IMR-90 (cell line): ENCODE data around the gene ARRB1. TPM values are rescaled to one million over a fixed set of nuclear protein-coding genes. Genes with fewer than 3 reads are reported as not detected.
A peak's percentile ranks its signal among the peaks of the same experiment; 100 is the strongest.

Experiments used
- ATAC-seq: fragments of 200-7000 bp; cut with Tn5 transposase; 2 replicates; pipeline ENCODE4 v1.9.1; 2020; ENCODE audit warnings: low read depth, mild to moderate bottlenecking, moderate library complexity
- BruUV-seq: library from RNA; stranded (reverse); fragments of 400-500 nt; replicated peaks from 2 replicates; lab custom pipeline; 2021; lab: Mats Ljungman, UMichigan
- CTCF ChIA-PET: fragments of 300-600 bp; formaldehyde crosslinking; extraction: SDS; loops from one replicate; lab custom pipeline; 2021; ENCODE audit warnings: antibody characterized with exemption; lab: Yijun Ruan, JAX
- POLR2A ChIA-PET: fragments of 300-600 bp; sonication (Branson Sonifier 250); formaldehyde crosslinking; loops from one replicate; lab custom pipeline; 2022; ENCODE audit warnings: antibody characterized with exemption; ENCODE audit not compliant: unreplicated experiment; lab: Charles Lee
- DNase-seq: peaks from one replicate; pipeline ENCODE4 v3.0.0; 2013
- H2AFZ ChIP-seq: replicated peaks from 2 replicates; pipeline ENCODE3; 2013; ENCODE audit warnings: low read length, mild to moderate bottlenecking; ENCODE audit not compliant: poor library complexity
- H2AK5ac ChIP-seq: 2 replicates; pipeline ENCODE4 v1.6.1; 2013; ENCODE audit warnings: low read depth, low read length, inconsistent platforms
- H2AK9ac ChIP-seq: replicated peaks from 2 replicates; pipeline ENCODE3; 2013; ENCODE audit warnings: mild to moderate bottlenecking, low read depth, low read length, moderate library complexity; ENCODE audit not compliant: poor library complexity
- H2BK120ac ChIP-seq: 2 replicates; pipeline ENCODE4 v1.6.1; 2013; ENCODE audit warnings: low read depth, low read length, inconsistent platforms
- H2BK15ac ChIP-seq: 3 replicates; pipeline ENCODE4 v1.6.1; 2013; ENCODE audit warnings: low read depth, low read length, inconsistent platforms
- H2BK20ac ChIP-seq: 2 replicates; pipeline ENCODE4 v1.6.1; 2013; ENCODE audit warnings: low read depth, mild to moderate bottlenecking, inconsistent platforms, low read length, moderate library complexity
- H2BK5ac ChIP-seq: 2 replicates; pipeline ENCODE4 v1.6.1; 2013; ENCODE audit warnings: mild to moderate bottlenecking, low read depth, low read length, inconsistent platforms; ENCODE audit not compliant: poor library complexity, severe bottlenecking
- H3K14ac ChIP-seq: replicated peaks from 2 replicates; pipeline ENCODE4 v1.6.1; 2013; ENCODE audit warnings: low read depth, low read length, inconsistent platforms
- H3K18ac ChIP-seq: 2 replicates; pipeline ENCODE4 v1.6.1; 2013; ENCODE audit warnings: low read depth, low read length, control low read depth
- H3K23ac ChIP-seq: 2 replicates; pipeline ENCODE4 v1.6.1; 2013; ENCODE audit warnings: low read depth, low read length, inconsistent platforms
- H3K27ac ChIP-seq: 2 replicates; pipeline ENCODE4 v1.5.1; 2013; ENCODE audit warnings: mild to moderate bottlenecking, control low read depth, low read length; ENCODE audit not compliant: insufficient read depth
- H3K27me3 ChIP-seq: 2 replicates; pipeline ENCODE4 v1.6.1; 2013; ENCODE audit warnings: low read length; ENCODE audit not compliant: control insufficient read depth, insufficient read depth
- H3K36me3 ChIP-seq: 2 replicates; pipeline ENCODE4 v1.6.1; 2013; ENCODE audit warnings: low read length, mixed read lengths; ENCODE audit not compliant: control insufficient read depth, insufficient read depth
- H3K4ac ChIP-seq: 2 replicates; pipeline ENCODE4 v1.6.1; 2013; ENCODE audit warnings: low read depth, low read length, inconsistent platforms
- H3K4me1 ChIP-seq: 2 replicates; pipeline ENCODE4 v1.6.1; 2013; ENCODE audit warnings: low read length, mixed read lengths; ENCODE audit not compliant: control insufficient read depth, insufficient read depth
- H3K4me2 ChIP-seq: 2 replicates; pipeline ENCODE4 v1.6.1; 2013; ENCODE audit warnings: low read depth, mild to moderate bottlenecking, control low read depth, low read length, moderate library complexity
- H3K4me3 ChIP-seq: 2 replicates; pipeline ENCODE4 v1.5.1; 2013; ENCODE audit warnings: low read depth, mild to moderate bottlenecking, control low read depth, low read length, moderate library complexity; ENCODE audit not compliant: insufficient read depth
- H3K56ac ChIP-seq: 2 replicates; pipeline ENCODE4 v1.6.1; 2013; ENCODE audit warnings: low read length, inconsistent platforms; ENCODE audit not compliant: insufficient read depth; ENCODE audit errors: extremely low read depth
- H3K79me1 ChIP-seq, 2 experiments: 2 replicates each; pipeline ENCODE4 v1.6.1; 2013; ENCODE audit warnings: low read length in 2 of 2, inconsistent platforms in 1 of 2, low read depth in 1 of 2
- H3K9ac ChIP-seq: 2 replicates; pipeline ENCODE4 v1.6.1; 2013; ENCODE audit warnings: low read depth, low read length, control low read depth
- H3K9me1 ChIP-seq: 2 replicates; pipeline ENCODE4 v1.6.1; 2013; ENCODE audit warnings: low read length, inconsistent platforms; ENCODE audit not compliant: insufficient read depth
- H3K9me3 ChIP-seq: 2 replicates; pipeline ENCODE4 v1.6.1; 2013; ENCODE audit warnings: low read length; ENCODE audit not compliant: control insufficient read depth, insufficient read depth
- H4K20me1 ChIP-seq: 2 replicates; pipeline ENCODE4 v1.6.1; 2013; ENCODE audit warnings: low read length, inconsistent platforms; ENCODE audit not compliant: insufficient read depth
- H4K5ac ChIP-seq: 2 replicates; pipeline ENCODE4 v1.6.1; 2013; ENCODE audit warnings: mild to moderate bottlenecking, low read depth, low read length, control low read depth
- H4K8ac ChIP-seq, 2 experiments: 2 replicates each; pipeline ENCODE4 v1.6.1; 2013; ENCODE audit warnings: low read depth in 2 of 2, low read length in 2 of 2, control low read depth in 1 of 2, inconsistent platforms in 1 of 2
- H4K91ac ChIP-seq: 2 replicates; pipeline ENCODE4 v1.6.1; 2013; ENCODE audit warnings: low read depth, low read length, inconsistent platforms; ENCODE audit not compliant: insufficient read depth
- MXI1 ChIP-seq: IDR thresholded peaks from 2 replicates; pipeline ENCODE4 v1.6.1; 2012; ENCODE audit warnings: low read depth, mild to moderate bottlenecking, low read length, moderate library complexity, borderline replicate concordance
- POLR2A ChIP-seq: IDR thresholded peaks from 2 replicates; pipeline ENCODE4 v1.6.1; 2012; ENCODE audit warnings: mild to moderate bottlenecking, low read depth, low read length
- WGBS, 2 experiments: methylation state at CpG; one replicate each; pipeline versions ENCODE4 v1.1.5 to v1.1.7; 2013; ENCODE audit warnings: missing lambda C conversion rate in 2 of 2; ENCODE audit not compliant: insufficient read length in 1 of 2; ENCODE audit errors: extremely low coverage in 2 of 2; 5-methylcytosine and 5-hydroxymethylcytosine counted together
- dilution Hi-C: fragments of 300-500 bp; cut with HindIII; formaldehyde crosslinking; loops from one replicate; pipeline ENCODE4 v1.14.3; 2018; ENCODE audit warnings: low sequenced_read_pairs; ENCODE audit not compliant: unreplicated experiment
- in situ Hi-C: fragments of 300-500 bp; cut with MboI; formaldehyde crosslinking; loops from 3 replicates; pipeline ENCODE4 v1.14.3; 2019; ENCODE audit warnings: low sequenced_read_pairs, inconsistent platforms, mixed read lengths
- intact Hi-C: fragments of 100-400 bp; cut with micrococcal nuclease; formaldehyde crosslinking; loops from 2 replicates; pipeline ENCODE4 v1.10.0; 2022
- polyA plus RNA-seq, 3 experiments: library from polyadenylated mRNA; depleted of rRNA; stranded (reverse); fragments of >200 nt; gene quantifications; 2 replicates each; pipeline ENCODE4 v1.2.3, GENCODE V29; 2012; ENCODE audit warnings: low replicate concordance in 1 of 3
- total RNA-seq: library from RNA; depleted of rRNA; stranded (reverse); fragments of >200 nt; gene quantifications from 2 replicates; pipeline ENCODE4 v1.2.3, GENCODE V29; 2012

The ARRB1 gene
- total and polyA plus RNA-seq, 2 of the 4 experiments (the other 2 are of a cell fraction), result 11.0 to 17.4 TPM

GRCh38 chr11:75279273-75279672 lies 72.2 kb downstream of the ARRB1 start:
- no peak overlapping the region for H2BK20ac ChIP-seq
- no peaks in the 10 kb centered on the region for H3K9me1 ChIP-seq
- no peak overlapping the region for H3K4me3 ChIP-seq
- dilution Hi-C loops, result no loop called here
- no peak overlapping the region for H3K4me2 ChIP-seq
- no peak overlapping the region for H3K14ac ChIP-seq
- H3K56ac ChIP-seq, result no peak overlapping the region
- H3K36me3 ChIP-seq, result peaks cover 28% of the 10 kb centered on the region; the same call in 1 of the 2 replicates
- 0 out of 2 replicates have a peak overlapping the region, but pooled peaks have one; percentile 9 for H2AK5ac ChIP-seq
- DNase-seq (peak; percentile 35), ATAC-seq (peak; percentile 46)
- H2AK9ac ChIP-seq, result no peak overlapping the region
- intact Hi-C loops, result no loop called here
- 60% methylated on average over 2 of the region's 5 CpGs; no CpG with 5 or more reads in 1 of the 2 experiments for WGBS, 2 experiments
- peak overlapping the region; percentile 45 for H2AFZ ChIP-seq
- H4K20me1 ChIP-seq, result 0 out of 2 replicates have a peak, but pooled peaks cover 3% of the 10 kb centered on the region
- no peaks in the 10 kb centered on the region for H3K79me1 ChIP-seq
- H3K4ac ChIP-seq, result no peak overlapping the region
- peaks cover 2% of the 10 kb centered on the region for H3K4me1 ChIP-seq
- no peak overlapping the region for H2BK15ac ChIP-seq
- H3K27me3 ChIP-seq, result no peaks in the 10 kb centered on the region
- CTCF ChIA-PET, result interaction anchor here (0.6 to 2.1 kb wide), 10 partner anchors 8 to 109 kb away, joined by 3 to 24 read pairs (median 6); no protein-coding TSS in a partner anchor
- POLR2A ChIA-PET, result no interaction called here
- no peak overlapping the region for H4K5ac ChIP-seq
- no peak for TF ChIP-seq MXI1
- no peak for TF ChIP-seq POLR2A
- H3K27ac ChIP-seq, result no peak overlapping the region
- H2BK120ac ChIP-seq, result no peak overlapping the region
- no peak overlapping the region for H3K9ac ChIP-seq
- H4K8ac ChIP-seq, result no peak overlapping the region
- no peaks in the 10 kb centered on the region for H3K9me3 ChIP-seq
- H3K18ac ChIP-seq, result no peak overlapping the region
- no peak overlapping the region for H4K91ac ChIP-seq
- in situ Hi-C loops, result loop anchor here (5.0 to 25.0 kb wide), 2 partner anchors 103 to 258 kb away; partner anchors contain the start of gene GDPD5
- BruUV-seq, result no TSS peak
- no peak overlapping the region for H2BK5ac ChIP-seq
- no peak overlapping the region for H3K23ac ChIP-seq
